HG02642 (cell line): Measurements from ENCODE around the gene SCARF2.
"Not testable (repeated sequence)": the region's sequence is repeated elsewhere in the genome, so short reads cannot be mapped to it uniquely, and the experiment has no call there.

Experiments
- ATAC-seq: cut with Tn5 transposase; IDR thresholded peaks from one replicate; pipeline ENCODE4 v1.9.1; 2021; ENCODE audit warnings: mild to moderate bottlenecking; ENCODE audit not compliant: unreplicated experiment, poor library complexity

SCARF2 gene

DNA sequence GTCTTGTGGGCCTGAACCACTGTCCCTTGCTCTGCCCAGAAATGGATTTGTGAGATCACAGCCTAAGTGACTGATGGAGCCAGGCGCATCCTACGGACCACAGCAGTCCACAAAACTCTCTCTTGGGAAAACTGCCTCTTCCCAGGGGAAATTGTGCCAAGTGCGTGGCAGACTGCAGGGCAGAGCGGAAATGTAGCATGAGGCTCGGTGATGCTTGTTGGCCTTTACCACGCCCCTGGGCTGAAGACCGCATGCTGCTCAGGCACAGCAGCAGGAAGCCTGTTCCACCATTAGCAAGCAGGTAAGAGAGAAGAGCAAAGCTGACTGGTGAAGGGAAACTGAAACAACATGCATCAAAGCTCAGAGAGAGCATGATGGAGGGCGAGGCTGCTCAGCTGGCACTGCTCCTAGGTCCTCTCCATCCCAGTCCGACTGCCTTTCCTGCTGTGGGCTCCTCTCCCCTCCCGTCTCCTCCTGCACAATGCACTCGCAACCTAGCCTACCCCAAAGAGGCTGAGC lies 26.5 kb upstream of the SCARF2 start:
- no peak for ATAC-seq

DNA sequence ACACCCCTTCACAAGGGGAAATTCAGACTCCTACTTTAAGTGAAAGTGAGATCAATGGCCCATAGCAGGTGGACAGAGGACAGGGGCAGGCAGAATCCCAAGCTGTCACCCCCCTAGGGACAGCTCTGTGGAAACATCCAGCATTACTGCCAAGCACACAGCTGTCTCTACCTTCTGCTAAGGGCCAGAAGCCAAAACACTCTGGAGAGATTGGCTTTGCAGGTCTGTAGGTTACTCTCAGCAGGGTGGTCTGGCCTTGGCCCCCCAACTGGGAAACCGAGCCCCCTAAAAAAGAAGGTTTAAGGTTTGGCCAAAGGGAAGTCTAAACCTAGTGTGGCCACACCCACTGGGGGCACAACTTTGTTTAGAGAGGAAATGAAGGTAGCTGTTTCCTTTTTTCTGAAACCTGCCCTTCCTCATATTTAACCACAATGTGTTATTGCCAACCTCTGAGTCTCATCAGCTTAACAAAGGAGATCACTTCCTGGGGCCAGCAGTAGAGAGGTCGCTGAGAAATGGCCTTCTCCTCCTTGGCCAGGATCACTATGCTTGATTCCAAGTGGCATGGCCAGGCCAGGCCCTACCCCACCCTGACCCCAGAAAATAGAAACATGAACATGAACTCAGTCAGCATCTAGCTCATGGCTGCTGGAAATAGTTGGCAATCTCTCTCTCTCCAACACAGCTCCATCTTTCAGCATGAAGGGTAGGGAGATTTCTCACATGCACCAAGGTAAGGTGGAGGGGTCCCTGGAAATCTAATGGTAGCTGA lies 25.9 kb upstream of the SCARF2 start:
- ATAC-seq, result no peak

DNA sequence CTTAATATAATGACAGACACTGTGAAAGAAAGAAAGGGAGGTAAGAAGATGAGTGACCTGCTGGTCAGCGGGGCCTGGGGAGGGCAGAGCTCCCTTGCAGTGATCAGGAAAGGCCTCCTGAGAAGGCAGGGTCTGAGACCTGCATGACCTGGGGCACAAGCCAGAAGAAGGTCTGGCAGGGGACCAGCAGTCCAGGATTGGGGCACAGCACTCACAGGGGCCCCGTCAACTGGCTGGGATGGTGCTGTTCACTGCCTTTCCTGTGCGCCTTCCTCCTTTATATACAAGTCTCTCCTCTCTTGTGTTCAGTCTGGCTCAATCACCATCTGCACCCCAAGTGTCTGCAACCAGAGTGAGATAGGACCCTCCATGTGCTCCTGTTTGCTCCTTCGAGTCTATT lies 22.2 kb upstream of the SCARF2 start:
- ATAC-seq, result no peak

DNA sequence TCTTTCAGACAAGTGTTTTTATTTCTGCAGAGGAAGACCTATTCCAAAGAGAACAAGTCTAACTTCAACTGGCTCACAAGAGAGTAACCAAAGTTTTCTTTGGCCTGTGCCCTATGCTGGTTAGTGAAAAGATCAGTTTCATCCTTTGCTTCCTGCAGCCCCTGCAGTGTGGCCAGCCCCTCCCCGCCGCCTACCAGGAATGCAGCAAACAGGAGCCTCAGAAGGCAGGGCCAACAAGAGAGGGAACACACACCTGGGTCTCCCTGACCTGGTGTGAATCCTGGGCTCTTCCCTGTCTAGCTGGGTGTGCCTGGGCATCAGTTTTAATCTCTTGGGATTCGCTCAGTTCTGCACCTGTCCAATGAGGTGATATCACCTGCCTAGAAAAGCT lies 21.5 kb upstream of the SCARF2 start:
- no peak for ATAC-seq

DNA sequence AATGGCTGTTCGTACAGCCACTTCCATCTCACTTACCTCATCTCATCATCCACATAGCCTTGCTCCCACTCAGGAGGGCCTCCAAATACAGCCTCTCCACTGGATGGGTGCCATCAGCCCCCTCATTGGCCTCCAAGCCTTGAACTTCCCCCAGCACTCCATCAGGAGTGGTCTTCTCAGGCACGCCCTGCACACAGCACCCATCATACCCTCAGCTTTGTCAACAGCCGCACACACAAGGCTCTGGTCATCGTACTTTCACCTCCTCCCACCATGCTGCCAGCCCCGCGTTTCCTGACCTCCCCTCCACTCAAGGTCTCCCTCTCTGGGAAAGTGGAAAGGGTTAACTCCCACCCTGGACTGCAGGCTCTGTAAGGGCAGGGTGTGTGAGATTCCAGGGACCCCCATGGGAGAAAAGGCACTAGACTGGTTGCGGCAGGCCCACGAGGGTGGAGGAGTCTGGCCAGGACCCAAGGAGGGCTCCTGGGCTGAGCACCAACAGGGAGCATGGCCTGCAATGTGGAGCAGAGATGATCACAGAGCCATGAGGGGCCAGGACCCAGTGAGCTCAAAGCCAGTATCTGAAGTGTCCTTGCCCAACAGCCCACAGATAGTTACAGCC lies 21.0 kb upstream of the SCARF2 start:
- ATAC-seq, result no peak

DNA sequence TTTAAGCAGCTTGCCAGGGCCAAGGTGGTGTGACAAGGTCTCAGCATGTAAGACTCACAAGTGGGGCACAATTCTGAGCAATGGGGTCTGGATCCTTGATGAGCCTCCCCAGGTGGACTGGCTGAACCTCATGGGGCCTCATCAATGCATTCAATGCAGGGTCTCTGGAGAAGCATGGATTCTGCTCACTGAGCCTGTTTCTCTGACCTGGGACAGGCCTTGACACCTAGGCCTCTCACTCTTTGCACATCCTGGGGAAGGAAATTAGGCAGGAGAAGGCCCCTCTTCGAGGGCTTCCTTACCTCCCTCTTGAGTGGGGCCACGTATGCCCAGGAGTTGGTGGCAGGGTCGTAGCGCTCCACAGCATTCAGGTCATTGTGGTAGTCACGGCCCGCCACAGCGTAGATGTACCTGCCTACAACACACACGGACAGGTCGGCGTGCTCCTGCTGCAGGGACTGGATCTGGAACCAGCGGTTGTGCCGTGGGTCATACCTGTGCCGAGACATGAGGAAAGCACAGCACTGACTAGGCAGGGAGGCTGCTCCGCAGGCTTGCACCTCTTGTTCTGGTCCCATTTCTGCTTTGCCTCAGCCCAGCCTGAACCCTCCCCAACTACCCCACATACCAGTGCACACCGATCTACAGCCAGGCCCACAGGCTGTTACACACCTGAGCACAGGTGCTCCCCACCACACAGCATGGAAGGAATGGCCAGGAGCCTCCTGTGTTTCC lies 20.0 kb upstream of the SCARF2 start:
- no peak for ATAC-seq

DNA sequence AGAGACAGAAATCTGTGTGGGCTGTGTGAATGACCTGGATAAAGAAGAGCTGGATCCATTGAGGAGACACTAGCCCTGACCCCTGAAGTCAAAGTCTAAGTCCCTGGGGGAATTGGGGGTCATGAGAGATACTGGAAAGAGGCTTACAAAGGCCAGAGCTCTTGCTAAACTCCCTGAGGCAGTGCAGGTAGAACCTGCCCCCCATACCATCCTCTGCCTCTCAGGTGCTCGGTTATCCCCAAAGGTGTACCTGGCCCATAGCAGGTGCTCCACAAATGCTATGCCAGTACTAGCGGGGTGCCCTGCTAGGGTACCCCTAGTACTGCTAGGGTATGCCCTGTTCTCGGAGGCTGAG lies 19.1 kb upstream of the SCARF2 start:
- no peak for ATAC-seq

DNA sequence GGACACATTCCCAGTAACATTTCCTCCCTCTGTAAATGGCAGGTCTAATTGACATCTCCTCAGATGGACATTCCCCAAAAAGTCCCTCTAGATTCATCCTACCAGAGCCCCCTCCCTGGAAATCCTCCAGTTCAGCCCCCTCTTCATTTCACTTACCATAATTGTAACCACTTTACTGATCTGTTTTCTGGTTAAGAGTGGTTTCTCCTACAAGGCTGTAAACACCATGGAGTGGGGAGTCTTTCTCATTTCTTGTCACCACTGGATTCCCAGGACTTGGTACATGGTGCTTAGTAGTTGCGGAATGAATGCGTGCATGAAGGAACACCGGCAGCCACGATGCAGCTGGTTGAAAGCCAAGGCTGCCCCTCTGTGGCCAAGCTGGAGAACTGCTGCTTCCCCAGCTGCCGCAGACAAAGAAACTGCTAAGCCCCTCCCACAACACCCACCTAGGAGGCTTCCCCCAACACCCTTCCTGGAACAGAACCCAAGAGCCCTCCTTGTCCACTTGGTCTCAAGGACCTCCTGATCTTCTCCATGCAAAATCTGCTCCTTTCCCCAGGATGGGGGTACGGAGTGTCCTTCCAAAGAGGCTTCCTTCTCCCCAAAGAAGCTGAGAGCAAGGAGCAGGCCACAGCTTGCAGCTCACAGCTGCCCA lies 18.6 kb upstream of the SCARF2 start:
- no peak for ATAC-seq

DNA sequence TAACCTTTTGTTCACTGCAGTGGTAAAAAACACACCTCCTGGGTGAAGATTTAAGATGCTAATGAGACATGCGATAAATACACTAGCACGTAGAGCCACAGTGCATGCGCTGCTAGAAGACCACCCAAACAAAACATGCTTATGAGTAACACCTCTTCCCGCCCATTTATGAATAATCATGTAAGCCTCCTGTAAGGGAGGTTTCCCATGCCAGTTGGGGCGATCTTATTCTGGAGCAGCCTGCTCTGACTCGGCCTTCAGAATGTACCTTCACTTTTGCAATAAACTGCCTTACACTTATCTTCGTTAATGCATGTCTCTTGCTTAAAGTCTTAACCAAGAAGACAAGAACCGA lies 18.1 kb upstream of the SCARF2 start:
- no peak for ATAC-seq

DNA sequence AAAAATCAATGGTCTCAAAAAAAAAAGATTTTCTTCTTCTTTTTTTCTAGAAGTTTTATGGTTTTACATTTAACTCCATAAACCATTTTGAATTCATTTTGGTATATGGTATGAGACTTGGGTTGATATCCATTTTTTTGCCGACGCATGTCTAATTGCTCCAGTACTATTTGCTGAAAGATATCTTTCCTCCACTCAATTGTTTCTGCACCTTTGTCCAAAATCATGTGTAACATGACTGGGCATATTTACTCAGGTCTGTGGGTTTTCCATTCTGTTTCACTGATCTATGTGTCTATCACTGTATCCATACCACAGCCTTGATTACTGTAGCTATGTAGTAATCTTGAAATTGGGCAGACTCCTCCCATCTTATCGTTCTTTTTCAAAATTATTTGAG lies 15.6 kb upstream of the SCARF2 start:
- ATAC-seq, result no peak

DNA sequence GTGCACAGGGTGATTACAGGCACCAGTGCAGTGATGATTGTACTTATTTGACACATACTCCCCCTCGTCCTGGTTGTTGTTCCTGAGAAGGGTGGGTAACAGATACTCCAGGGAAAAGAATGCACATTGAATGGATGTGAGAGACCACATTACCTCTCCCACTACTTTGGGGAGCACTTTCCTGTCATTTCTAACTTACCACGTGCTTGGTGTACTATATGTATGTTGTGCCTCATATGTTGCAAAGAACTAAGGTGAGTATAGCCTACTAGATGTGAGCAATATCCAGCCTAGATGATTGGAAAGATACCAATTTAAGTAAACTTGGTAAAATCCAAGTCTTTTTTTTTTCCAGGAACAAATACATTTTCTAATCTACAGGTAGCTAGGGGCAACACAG lies 14.3 kb upstream of the SCARF2 start:
- no peak for ATAC-seq

DNA sequence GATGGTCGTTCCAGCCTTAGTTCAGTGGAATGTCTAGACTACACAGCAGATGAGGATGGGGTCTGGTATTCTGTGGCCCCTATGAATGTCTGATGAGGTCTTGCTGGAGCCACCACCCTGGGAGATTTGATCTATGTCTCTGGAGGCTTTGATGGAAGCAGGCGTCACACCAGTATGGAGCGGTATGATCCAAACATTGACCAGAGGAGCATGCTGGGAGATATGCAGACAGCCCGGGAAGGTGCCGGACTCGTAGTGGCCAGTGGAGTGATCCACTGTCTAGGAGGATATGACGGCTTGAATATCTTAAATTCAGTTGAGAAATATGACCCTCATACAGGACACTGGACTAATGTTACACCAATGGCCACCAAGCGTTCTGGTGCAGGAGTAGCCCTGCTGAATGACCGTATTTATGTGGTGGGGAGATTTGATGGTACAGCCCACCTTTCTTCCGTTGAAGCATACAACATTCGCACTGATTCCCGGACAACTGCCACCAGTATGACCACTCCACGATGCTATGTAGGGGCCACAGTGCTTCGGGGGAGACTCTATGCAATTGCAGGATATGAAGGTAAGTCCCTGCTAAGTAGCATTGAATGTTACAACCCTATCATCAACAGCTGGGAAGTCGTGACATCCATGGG lies 13.6 kb upstream of the SCARF2 start:
- not testable (repeated sequence) for ATAC-seq

DNA sequence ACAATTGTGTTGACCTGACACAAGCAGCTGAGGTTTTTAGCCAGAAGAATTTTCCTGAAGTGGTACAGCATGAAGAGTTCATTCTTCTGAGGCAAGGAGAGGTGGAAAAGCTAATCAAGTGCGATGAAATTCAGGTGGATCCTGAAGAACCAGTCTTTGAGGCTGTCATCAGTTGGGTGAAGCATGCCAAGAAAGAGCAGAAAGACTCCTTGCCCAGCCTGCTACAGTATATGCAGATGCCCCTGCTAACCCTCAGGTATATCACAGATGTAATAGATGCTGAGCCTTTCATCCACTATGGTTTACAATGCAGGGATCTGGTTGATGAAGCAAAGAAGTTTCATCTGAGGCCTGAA lies 12.9 kb upstream of the SCARF2 start:
- ATAC-seq, result no peak

DNA sequence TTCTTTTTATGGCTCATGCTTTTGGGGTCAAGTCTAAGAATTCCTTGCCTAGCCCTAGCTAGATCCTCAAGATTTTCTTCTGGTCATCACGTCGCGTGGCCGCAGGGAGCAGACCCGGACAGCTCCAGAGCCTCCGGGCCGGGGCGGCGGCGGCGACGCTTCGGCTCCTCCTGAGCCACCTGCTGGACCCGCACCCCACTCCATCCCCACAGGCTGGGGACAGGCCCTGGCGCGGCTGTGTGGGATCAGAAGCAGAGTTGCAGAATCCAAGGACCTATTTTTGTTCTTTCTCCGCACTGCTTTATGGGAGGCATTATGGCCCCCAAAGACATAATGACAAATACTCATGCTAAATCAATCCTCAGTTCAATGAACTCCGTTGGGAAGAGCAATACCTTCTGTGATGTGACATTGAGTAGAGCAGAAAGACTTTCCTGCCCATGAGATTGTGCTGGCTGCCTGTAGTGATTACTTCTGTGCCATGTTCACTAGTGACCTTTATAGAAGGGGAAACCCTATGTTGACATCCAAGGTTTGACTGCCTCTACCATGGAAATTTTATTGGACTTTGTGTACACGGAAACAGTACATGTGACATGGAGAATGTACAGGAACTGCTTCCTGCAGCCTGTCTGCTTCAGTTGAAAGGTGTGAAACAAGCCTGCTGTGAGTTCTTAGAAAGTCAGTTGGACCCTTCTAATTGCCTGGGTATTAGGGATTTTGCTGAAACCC lies 12.4 kb upstream of the SCARF2 start:
- no peak for ATAC-seq

DNA sequence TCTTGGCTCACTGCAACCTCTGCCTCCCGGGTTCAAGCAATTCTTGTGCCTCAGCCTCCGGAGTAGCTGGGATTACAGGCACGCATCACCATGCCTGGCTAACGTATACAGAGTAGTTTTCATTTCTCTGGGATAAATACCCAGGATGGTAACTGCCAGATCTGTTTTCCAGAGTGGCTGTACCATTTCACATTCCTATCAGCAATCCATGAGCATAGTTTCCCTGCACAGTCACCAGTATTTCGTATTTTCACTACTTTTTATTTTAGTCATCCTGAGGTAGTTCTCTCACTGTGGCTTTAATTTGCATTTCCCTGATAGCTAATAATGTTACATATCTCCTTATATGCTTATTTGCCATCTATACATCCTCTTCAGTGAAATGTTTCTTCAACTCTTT lies 11.0 kb upstream of the SCARF2 start:
- no peak for ATAC-seq

DNA sequence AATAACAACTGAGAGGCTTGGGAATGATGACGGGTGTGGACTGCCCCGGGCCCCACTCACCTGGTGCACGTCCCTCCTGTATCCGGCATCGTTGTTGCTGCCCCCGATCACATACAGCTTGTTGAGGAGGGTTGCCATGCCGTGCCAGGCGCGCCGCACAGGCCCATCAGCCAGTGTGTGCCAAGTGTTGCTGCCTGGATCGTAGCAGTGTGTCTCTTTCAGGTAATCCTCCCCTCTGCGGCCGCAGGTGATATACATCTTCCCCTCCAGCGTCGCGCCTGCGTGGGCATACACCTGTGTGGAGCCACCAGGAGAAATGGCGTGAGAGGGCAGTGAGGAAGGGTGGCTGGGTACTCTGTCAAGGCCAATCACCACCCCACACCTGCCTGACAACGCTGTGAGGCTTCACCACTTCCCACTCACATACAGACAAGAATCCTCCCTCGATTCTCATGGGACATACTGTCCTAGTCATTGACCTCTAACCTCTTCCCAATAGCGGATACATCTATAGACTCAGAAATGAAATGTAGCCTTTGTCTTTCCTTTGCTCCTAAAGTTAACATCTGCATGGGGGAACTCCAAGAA lies 8.9 kb upstream of the SCARF2 start:
- ATAC-seq, result no peak

DNA sequence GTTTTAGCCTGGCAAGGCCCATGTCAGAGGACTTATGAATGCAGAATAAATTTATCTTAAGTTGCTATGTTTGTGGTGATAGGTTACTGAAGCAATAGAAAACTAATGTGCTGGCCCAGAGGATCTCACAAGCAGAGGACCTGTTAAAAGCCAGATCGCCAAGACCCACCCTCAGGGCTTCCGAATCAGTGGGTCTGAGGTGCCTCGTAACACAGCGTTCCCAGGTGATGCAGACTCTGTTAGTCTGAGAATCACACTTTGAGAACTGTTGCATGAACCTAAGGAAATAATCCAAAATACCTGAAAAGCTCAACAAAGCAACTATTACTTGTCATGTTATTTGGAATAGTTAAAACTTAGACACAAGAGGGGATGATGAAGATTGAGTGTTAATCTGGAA lies 6.7 kb upstream of the SCARF2 start:
- no peak for ATAC-seq

DNA sequence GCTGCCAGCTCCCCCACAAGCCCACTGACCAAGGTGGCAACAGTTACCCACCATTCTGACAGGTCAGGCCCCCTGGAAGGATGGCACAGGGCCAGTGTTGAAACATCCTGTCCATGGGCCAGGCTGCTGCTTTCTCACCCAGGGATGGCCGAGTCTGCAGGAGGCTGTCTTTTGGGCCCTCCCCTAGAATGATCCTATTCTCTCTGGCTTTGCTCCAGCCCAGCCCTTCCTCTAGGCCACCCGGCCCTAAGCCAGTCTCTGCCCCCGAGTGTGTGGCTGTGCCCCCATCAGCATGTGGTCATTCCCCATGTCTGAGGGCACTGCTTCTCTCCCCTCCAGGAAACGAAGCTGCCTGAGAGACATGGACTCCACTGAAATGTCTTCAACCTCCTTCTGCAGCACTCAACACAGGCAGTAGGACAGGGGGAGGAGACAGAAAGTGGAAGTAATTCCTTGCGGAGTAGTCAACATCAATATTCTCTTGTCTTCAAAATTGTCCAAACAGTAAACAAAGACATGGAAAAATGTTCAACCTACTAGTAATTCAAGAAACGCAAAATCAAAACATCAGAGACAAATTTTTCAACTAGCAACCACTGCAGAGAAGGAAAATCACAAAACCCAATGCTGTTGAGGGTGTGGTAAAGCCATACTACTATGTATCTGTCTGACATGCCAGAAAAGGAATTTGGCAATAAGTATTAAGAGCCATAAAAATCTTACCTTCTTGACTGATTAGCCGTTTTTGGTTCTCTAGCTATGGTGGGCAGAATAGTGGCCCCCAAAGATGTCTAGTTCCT lies 5.1 kb upstream of the SCARF2 start:
- no peak for ATAC-seq
